Upper lobe of left lung (tissue), 4 donors: Measurements from ENCODE around the gene NOL11.

Source experiments
- CTCF ChIP-seq, 6 experiments: fragments of 450-650 bp in 4 of 6; fragments of 200-600 bp in 2 of 6; sonication (generic) in 2 of 6; IDR thresholded peaks; one replicate each; pipeline ENCODE4 v1.5.1; 2016 to 2019; ENCODE audit warnings: antibody characterized with exemption in 6 of 6
- POLR2A ChIP-seq, 4 donors: fragments of 450-650 bp; IDR thresholded peaks; one replicate each; pipeline ENCODE4 v1.5.1; 2016 to 2017; ENCODE audit warnings: antibody characterized with exemption in 4 of 4, mild to moderate bottlenecking in 2 of 4
- POLR2AphosphoS5 ChIP-seq, 2 donors: sonication (generic); formaldehyde crosslinking; IDR thresholded peaks; one replicate each; pipeline ENCODE4 v1.5.1; 2017; ENCODE audit warnings: antibody characterized with exemption in 2 of 2

GRCh38 chr17:67779098-67779672 is 61.4 kb downstream of the NOL11 start:
- TF ChIP-seq CTCF (IDR thresholded peaks at IDR 0.05) (peak; percentile 16 to 61 (median 52)), POLR2AphosphoS5 (IDR thresholded peaks at IDR 0.05) (no peak), POLR2A (IDR thresholded peaks at IDR 0.05) (no peak)
